ENCODE measurements around the gene LACRT.

LACRT gene

GRCh38 chr12:54602661-54603060, 32.0 kb downstream of the LACRT start:
- FAIRE-seq (no peak), DNase-seq (ENCODE audit: insufficient read length, low spot score) (no peak)
- TF ChIP-seq CTCF (IDR thresholded peaks at IDR 0.05; ENCODE audit: insufficient read depth, missing control alignments): no peak

- FAIRE-seq: no peak
- TF ChIP-seq CTCF (IDR thresholded peaks at IDR 0.05; ENCODE audit: insufficient read depth, missing control alignments): no peak
- DNase-seq (ENCODE audit: insufficient read length, low spot score): no peak
Measured at GRCh38 chr12:54601841-54602240, 32.9 kb downstream of the LACRT start.

- TF ChIP-seq CTCF (IDR thresholded peaks at IDR 0.05; ENCODE audit: insufficient read depth, missing control alignments): no peak
- DNase-seq (ENCODE audit: insufficient read length, low spot score) (no peak), FAIRE-seq (no peak)
Measured at GRCh38 chr12:54598970-54599369, 35.7 kb downstream of the LACRT start.

- TF ChIP-seq CTCF (IDR thresholded peaks at IDR 0.05; ENCODE audit: insufficient read depth, missing control alignments): peak; percentile 72
- FAIRE-seq: no peak
- no peak for DNase-seq (ENCODE audit: insufficient read length, low spot score)
Measured at GRCh38 chr12:54596526-54596946, 38.2 kb downstream of the LACRT start.

GRCh38 chr12:54595471-54595870, 39.2 kb downstream of the LACRT start:
- TF ChIP-seq CTCF (IDR thresholded peaks at IDR 0.05; ENCODE audit: insufficient read depth, missing control alignments): no peak
- FAIRE-seq (no peak), DNase-seq (ENCODE audit: insufficient read length, low spot score) (no peak)

- FAIRE-seq: no peak
- no peak for TF ChIP-seq CTCF (IDR thresholded peaks at IDR 0.05; ENCODE audit: insufficient read depth, missing control alignments)
- no peak for DNase-seq (ENCODE audit: insufficient read length, low spot score)
Measured at GRCh38 chr12:54593725-54594124, 41.0 kb downstream of the LACRT start.

- TF ChIP-seq CTCF (IDR thresholded peaks at IDR 0.05; ENCODE audit: insufficient read depth, missing control alignments): no peak
- no peak for DNase-seq (ENCODE audit: insufficient read length, low spot score)
- no peak for FAIRE-seq
Measured at GRCh38 chr12:54593135-54593534, 41.6 kb downstream of the LACRT start.
